ENCODE data around the gene C2CD2.
A peak's percentile ranks its signal among the peaks of the same experiment; 100 is the strongest.

The C2CD2 gene

DNA sequence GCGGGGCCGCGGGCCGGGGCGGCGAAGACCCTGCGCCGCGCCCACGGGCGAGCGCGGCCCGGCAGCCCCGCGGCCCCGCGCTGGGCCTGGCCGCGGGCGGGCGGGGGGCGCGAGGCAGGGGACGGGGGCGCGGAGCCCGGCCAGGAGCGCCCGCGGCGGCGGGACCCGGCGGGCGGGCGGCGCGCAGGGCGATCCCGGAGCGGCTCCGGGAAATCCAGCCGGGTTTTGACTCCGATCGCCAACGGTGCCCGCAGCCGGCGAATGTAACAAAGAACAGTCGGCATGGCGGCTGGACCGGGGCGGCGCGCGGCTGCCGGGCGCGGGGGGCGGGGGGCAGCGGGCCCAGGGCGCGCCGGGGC, 75.0 kb downstream of the C2CD2 start:
- Histone ChIP-seq H3K9ac (ENCODE audit: low read depth, low read length, poor library complexity, severe bottlenecking) (peak overlapping the region; percentile 92), H4K20me1 (ENCODE audit: insufficient read depth, low read length, poor library complexity, severe bottlenecking) (no peaks in the 10 kb centered on the region), H3K4me1 (ENCODE audit: insufficient read depth, low read length, poor library complexity, severe bottlenecking) (peaks cover 37% of the 10 kb centered on the region), H3K27me3 (ENCODE audit: insufficient read depth, low read length, poor library complexity, severe bottlenecking) (no peaks in the 10 kb centered on the region), H3K36me3 (ENCODE audit: insufficient read depth, low read length) (no peaks in the 10 kb centered on the region), H3K4me3 (ENCODE audit: low read length, poor library complexity, severe bottlenecking) (peak overlapping the region; percentile 83), H3K9me2 (replicated peaks; ENCODE audit: low read depth, low read length) (no peaks in the 10 kb centered on the region), H3K79me2 (ENCODE audit: insufficient read depth, low read length) (peaks cover 60% of the 10 kb centered on the region), H3K4me2 (ENCODE audit: low read depth, low read length, poor library complexity, severe bottlenecking) (no peak overlapping the region), H3K9me3 (ENCODE audit: insufficient read depth, low read depth, low read length) (no peaks in the 10 kb centered on the region), H2AFZ (ENCODE audit: low read length) (no peak overlapping the region), H3F3A (ENCODE audit: low read depth) (no peaks in the 10 kb centered on the region)
- no peak for TF ChIP-seq EZH2phosphoT487 (IDR thresholded peaks at IDR 0.05; ENCODE audit: borderline replicate concordance)
- TF ChIP-seq, protein P1, sequence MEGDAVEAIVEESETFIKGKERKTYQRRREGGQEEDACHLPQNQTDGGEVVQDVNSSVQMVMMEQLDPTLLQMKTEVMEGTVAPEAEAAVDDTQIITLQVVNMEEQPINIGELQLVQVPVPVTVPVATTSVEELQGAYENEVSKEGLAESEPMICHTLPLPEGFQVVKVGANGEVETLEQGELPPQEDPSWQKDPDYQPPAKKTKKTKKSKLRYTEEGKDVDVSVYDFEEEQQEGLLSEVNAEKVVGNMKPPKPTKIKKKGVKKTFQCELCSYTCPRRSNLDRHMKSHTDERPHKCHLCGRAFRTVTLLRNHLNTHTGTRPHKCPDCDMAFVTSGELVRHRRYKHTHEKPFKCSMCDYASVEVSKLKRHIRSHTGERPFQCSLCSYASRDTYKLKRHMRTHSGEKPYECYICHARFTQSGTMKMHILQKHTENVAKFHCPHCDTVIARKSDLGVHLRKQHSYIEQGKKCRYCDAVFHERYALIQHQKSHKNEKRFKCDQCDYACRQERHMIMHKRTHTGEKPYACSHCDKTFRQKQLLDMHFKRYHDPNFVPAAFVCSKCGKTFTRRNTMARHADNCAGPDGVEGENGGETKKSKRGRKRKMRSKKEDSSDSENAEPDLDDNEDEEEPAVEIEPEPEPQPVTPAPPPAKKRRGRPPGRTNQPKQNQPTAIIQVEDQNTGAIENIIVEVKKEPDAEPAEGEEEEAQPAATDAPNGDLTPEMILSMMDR (conservative IDR thresholded peaks at IDR 0.05; ENCODE audit: low read length): no peak

DNA sequence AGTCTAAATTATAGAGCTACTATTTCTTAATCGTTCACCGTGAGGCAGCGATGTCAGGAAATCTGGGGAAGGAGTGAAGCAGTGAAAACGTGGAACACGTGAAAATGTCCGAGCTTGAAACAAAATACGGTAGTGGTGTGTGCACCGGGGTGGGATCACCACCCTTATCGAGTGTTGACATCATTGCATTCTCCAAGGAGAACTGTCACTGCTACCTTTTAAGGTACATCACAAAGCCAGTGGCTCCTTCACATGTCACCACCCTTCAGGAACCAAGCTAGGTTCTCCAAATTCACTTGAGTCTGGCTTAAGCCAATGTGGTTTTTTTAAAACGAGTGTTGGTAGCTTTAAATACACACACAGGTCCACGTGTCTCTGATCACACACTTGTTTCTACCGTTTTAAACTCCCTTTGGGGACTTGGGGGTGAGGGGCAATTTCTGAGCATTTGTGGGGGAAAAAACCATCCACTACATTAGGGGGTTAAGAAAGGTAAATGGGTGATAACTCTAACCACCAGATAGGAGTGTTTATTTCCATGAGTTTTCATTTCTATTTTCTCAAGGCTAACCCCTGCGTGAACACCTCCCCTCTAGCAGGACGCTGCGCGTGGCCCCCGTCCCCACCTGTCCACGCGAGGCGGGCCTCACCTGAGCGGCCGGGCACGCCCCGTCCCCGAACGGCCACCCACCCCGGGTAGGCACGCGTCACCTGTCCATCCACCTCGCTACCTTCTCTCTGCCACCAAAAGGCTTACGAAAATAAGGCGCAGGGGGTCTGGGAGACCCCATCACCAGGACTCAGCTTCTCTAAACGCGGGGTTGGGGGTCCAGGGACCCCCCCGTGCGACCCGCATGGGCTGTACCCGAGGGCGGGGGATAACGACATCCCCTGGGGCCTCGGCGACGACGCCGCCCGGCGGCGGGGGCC, 75.7 kb downstream of the C2CD2 start:
- Histone ChIP-seq H4K20me1 (ENCODE audit: insufficient read depth, low read length, poor library complexity, severe bottlenecking) (no peaks in the 10 kb centered on the region), H3F3A (ENCODE audit: low read depth) (no peaks in the 10 kb centered on the region), H3K4me1 (ENCODE audit: insufficient read depth, low read length, poor library complexity, severe bottlenecking) (peaks cover 36% of the 10 kb centered on the region), H2AFZ (ENCODE audit: low read length) (peak overlapping the region; percentile 75), H3K4me2 (ENCODE audit: low read depth, low read length, poor library complexity, severe bottlenecking) (peak overlapping the region; percentile 78), H3K27me3 (ENCODE audit: insufficient read depth, low read length, poor library complexity, severe bottlenecking) (no peaks in the 10 kb centered on the region), H3K4me3 (ENCODE audit: low read length, poor library complexity, severe bottlenecking) (peak overlapping the region; percentile 83), H3K9ac (ENCODE audit: low read depth, low read length, poor library complexity, severe bottlenecking) (peak overlapping the region; percentile 92), H3K9me2 (replicated peaks; ENCODE audit: low read depth, low read length) (no peaks in the 10 kb centered on the region), H3K79me2 (ENCODE audit: insufficient read depth, low read length) (peaks cover 66% of the 10 kb centered on the region), H3K36me3 (ENCODE audit: insufficient read depth, low read length) (no peaks in the 10 kb centered on the region), H3K9me3 (ENCODE audit: insufficient read depth, low read depth, low read length) (no peaks in the 10 kb centered on the region)
- TF ChIP-seq EZH2phosphoT487 (IDR thresholded peaks at IDR 0.05; ENCODE audit: borderline replicate concordance): no peak
- TF ChIP-seq, protein P1 (conservative IDR thresholded peaks at IDR 0.05; ENCODE audit: low read length): no peak

DNA sequence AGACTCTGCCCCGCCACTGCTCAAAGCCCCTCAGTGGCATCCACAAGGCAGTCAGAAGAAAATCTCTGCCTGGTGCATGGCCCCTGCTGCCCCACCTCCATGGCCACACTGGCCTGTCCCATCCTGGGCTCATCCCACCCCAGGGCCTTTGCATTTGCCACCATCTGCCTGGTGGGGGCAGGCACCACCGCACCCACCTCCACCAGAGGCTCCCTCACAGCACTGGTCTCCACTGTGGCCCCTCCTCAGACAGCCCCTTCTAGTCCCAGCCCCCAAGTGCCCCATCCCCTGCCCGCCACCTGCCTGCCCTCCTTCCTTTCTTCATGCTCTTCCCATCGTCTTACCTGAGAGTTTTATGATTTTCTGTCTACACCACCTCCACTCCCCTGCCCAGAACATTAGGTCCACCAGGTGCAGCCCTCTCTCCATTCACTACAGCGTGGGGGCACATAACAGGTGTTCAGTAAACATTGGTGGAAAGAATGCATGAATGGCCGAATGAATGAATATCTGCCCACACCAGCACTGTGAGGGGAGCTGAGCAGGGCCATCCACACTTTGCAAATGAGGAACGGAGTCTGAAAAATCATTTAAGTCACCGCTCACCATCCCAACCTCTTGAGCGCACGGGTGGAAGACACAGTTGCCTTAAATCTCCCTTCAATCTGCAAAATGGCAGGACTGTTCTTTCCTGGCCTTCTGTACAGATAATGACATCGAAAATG, 76.7 kb downstream of the C2CD2 start:
- H3K4me3 ChIP-seq (ENCODE audit: low read length, poor library complexity, severe bottlenecking): peak overlapping the region; percentile 83
- peak overlapping the region; percentile 92 for H3K9ac ChIP-seq (ENCODE audit: low read depth, low read length, poor library complexity, severe bottlenecking)
- no peaks in the 10 kb centered on the region for H3K9me2 ChIP-seq (replicated peaks; ENCODE audit: low read depth, low read length)
- H4K20me1 ChIP-seq (ENCODE audit: insufficient read depth, low read length, poor library complexity, severe bottlenecking): no peaks in the 10 kb centered on the region
- H3K4me2 ChIP-seq (ENCODE audit: low read depth, low read length, poor library complexity, severe bottlenecking): peak overlapping the region; percentile 78
- H3K79me2 ChIP-seq (ENCODE audit: insufficient read depth, low read length): peaks cover 74% of the 10 kb centered on the region
- TF ChIP-seq, protein P1 (conservative IDR thresholded peaks at IDR 0.05; ENCODE audit: low read length): peak; percentile 29; the same call in 1 of the 2 replicates
- no peak for TF ChIP-seq EZH2phosphoT487 (IDR thresholded peaks at IDR 0.05; ENCODE audit: borderline replicate concordance)
- H3K4me1 ChIP-seq (ENCODE audit: insufficient read depth, low read length, poor library complexity, severe bottlenecking): peaks cover 36% of the 10 kb centered on the region
- H3K27me3 ChIP-seq (ENCODE audit: insufficient read depth, low read length, poor library complexity, severe bottlenecking): no peaks in the 10 kb centered on the region
- H3K36me3 ChIP-seq (ENCODE audit: insufficient read depth, low read length): no peaks in the 10 kb centered on the region
- H2AFZ ChIP-seq (ENCODE audit: low read length): no peak overlapping the region
- no peaks in the 10 kb centered on the region for H3F3A ChIP-seq (ENCODE audit: low read depth)
- H3K9me3 ChIP-seq (ENCODE audit: insufficient read depth, low read depth, low read length): no peaks in the 10 kb centered on the region
